Osteoblast (primary cell): ENCODE results near the gene GRM4. TPM values are rescaled to one million over a fixed set of nuclear protein-coding genes. Genes with fewer than 3 reads are reported as not detected.

Experiments used
- DNase-seq: peaks from one replicate; pipeline ENCODE4 v3.0.0; 2011; ENCODE audit warnings: low spot score, mixed read lengths; ENCODE audit not compliant: insufficient read length; ENCODE audit errors: missing footprints
- H2AFZ ChIP-seq: 2 replicates; pipeline ENCODE4 v1.6.0; 2011; ENCODE audit warnings: mild to moderate bottlenecking, low read length
- H3K27ac ChIP-seq: 2 replicates; pipeline ENCODE4 v1.5.1; 2011; ENCODE audit warnings: mild to moderate bottlenecking, low read depth, low read length, moderate library complexity
- H3K27me3 ChIP-seq: 2 replicates; pipeline ENCODE4 v1.6.0; 2012; ENCODE audit warnings: mild to moderate bottlenecking, control low read depth, inconsistent platforms, low read length, moderate library complexity; ENCODE audit not compliant: insufficient read depth
- H3K36me3 ChIP-seq: 2 replicates; pipeline ENCODE4 v1.5.1; 2011; ENCODE audit warnings: mild to moderate bottlenecking, low read length, control low read depth, moderate library complexity; ENCODE audit not compliant: insufficient read depth
- H3K4me1 ChIP-seq: 2 replicates; pipeline ENCODE4 v1.5.1; 2011; ENCODE audit warnings: mild to moderate bottlenecking, low read length, control low read depth, moderate library complexity; ENCODE audit not compliant: insufficient read depth
- H3K4me2 ChIP-seq: 2 replicates; pipeline ENCODE4 v1.6.0; 2011; ENCODE audit warnings: mild to moderate bottlenecking, low read length; ENCODE audit not compliant: insufficient read depth
- H3K4me3 ChIP-seq: fragments of 200-600 bp; sonication (generic); 3 replicates; pipeline ENCODE4 v1.5.1; 2012; ENCODE audit warnings: mild to moderate bottlenecking, low read length, inconsistent platforms; ENCODE audit not compliant: insufficient read depth
- H3K79me2 ChIP-seq: 2 replicates; pipeline ENCODE4 v1.6.0; 2012; ENCODE audit warnings: mild to moderate bottlenecking, low read length, control low read depth, inconsistent platforms; ENCODE audit not compliant: insufficient read depth
- H3K9me3 ChIP-seq: 2 replicates; pipeline ENCODE4 v1.5.1; 2011; ENCODE audit warnings: low read depth, low read length, control low read depth
- H4K20me1 ChIP-seq: 2 replicates; pipeline ENCODE4 v1.6.0; 2012; ENCODE audit warnings: mild to moderate bottlenecking, low read length, control low read depth; ENCODE audit not compliant: insufficient read depth
- CTCF ChIP-seq: IDR thresholded peaks from 2 replicates; pipeline ENCODE4 v1.5.1; 2011; ENCODE audit warnings: mild to moderate bottlenecking, low read depth, low read length, moderate library complexity; ENCODE audit errors: extremely low read depth
- total RNA-seq: library from RNA; depleted of rRNA; stranded (reverse); fragments of >200 nt; gene quantifications from 2 replicates; pipeline ENCODE4 v1.2.3, GENCODE V29; 2012

Gene GRM4
- total RNA-seq, 1 donor: 0.36 TPM

GRCh38 chr6:34001706-34002621 is 143.9 kb downstream of the GRM4 start:
- Histone ChIP-seq H3K27me3 (peaks cover 7% of the 10 kb centered on the region), H3K79me2 (no peaks in the 10 kb centered on the region), H3K4me3 (no peak overlapping the region), H2AFZ (no peak overlapping the region), H3K4me2 (no peak overlapping the region), H3K27ac (no peak overlapping the region), H3K36me3 (no peaks in the 10 kb centered on the region), H3K4me1 (no peaks in the 10 kb centered on the region), H3K9me3 (no peaks in the 10 kb centered on the region), H4K20me1 (no peaks in the 10 kb centered on the region)
- DNase-seq: no peak
- TF ChIP-seq CTCF: no peak

- Histone ChIP-seq H2AFZ (no peak overlapping the region), H3K9me3 (no peaks in the 10 kb centered on the region), H4K20me1 (no peaks in the 10 kb centered on the region), H3K27ac (no peak overlapping the region), H3K79me2 (no peaks in the 10 kb centered on the region), H3K4me1 (no peaks in the 10 kb centered on the region), H3K4me2 (no peak overlapping the region), H3K36me3 (no peaks in the 10 kb centered on the region), H3K4me3 (no peak overlapping the region), H3K27me3 (peaks cover 12% of the 10 kb centered on the region)
- TF ChIP-seq CTCF: no peak
- no peak for DNase-seq
Measured at GRCh38 chr6:34000281-34000680, 145.6 kb downstream of the GRM4 start.

- H3K4me1 ChIP-seq: no peaks in the 10 kb centered on the region
- no peak overlapping the region for H2AFZ ChIP-seq
- H4K20me1 ChIP-seq: no peaks in the 10 kb centered on the region
- no peak overlapping the region for H3K4me2 ChIP-seq
- H3K9me3 ChIP-seq: no peaks in the 10 kb centered on the region
- H3K4me3 ChIP-seq: no peak overlapping the region
- peaks cover 12% of the 10 kb centered on the region for H3K27me3 ChIP-seq
- no peaks in the 10 kb centered on the region for H3K79me2 ChIP-seq
- H3K27ac ChIP-seq: no peak overlapping the region
- no peaks in the 10 kb centered on the region for H3K36me3 ChIP-seq
- TF ChIP-seq CTCF: no peak
- DNase-seq: no peak
Measured at GRCh38 chr6:33999567-33999966, 146.3 kb downstream of the GRM4 start.

- no peaks in the 10 kb centered on the region for H3K9me3 ChIP-seq
- no peaks in the 10 kb centered on the region for H3K4me1 ChIP-seq
- TF ChIP-seq CTCF: no peak
- H3K79me2 ChIP-seq: no peaks in the 10 kb centered on the region
- H3K4me2 ChIP-seq: no peak overlapping the region
- DNase-seq: no peak
- H4K20me1 ChIP-seq: no peaks in the 10 kb centered on the region
- no peak overlapping the region for H3K4me3 ChIP-seq
- no peak overlapping the region for H3K27ac ChIP-seq
- no peaks in the 10 kb centered on the region for H3K36me3 ChIP-seq
- H3K27me3 ChIP-seq: peaks cover 15% of the 10 kb centered on the region
- no peak overlapping the region for H2AFZ ChIP-seq
Measured at GRCh38 chr6:33998660-33999059, 147.2 kb downstream of the GRM4 start.
